ENCODE results near the gene MFSD12.

The MFSD12 gene

DNA sequence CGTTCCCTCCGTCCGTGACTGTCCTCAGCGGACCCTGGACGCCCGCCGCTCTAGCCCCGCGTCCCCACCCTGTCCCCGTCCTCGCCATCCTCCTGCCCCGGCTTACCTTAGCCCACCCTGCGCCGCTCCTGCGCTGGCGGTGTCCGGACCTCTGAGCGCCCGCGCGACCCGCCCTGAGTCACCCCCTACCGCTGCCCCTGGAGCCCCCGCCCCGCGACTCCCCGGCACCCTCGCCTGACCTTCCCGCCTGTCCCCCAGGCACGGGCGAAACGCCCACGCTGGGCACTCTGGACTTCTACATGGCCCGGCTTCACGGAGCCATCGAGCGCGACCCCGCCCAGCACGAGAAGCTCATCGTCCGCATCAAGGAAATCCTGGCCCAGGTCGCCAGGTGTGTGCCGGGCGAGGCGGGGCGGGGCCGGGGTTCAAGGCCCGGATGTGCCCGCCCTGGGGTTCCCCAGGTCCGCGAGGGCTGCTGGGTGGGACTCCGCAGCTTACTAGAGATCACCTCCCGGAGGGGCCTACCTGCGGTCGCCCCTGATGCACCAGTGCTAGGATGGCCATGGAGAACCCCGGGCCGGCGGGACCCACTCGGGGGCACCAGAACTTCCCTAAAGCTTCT lies 20.4 kb upstream of the MFSD12 start:
- TF ChIP-seq, protein P1, sequence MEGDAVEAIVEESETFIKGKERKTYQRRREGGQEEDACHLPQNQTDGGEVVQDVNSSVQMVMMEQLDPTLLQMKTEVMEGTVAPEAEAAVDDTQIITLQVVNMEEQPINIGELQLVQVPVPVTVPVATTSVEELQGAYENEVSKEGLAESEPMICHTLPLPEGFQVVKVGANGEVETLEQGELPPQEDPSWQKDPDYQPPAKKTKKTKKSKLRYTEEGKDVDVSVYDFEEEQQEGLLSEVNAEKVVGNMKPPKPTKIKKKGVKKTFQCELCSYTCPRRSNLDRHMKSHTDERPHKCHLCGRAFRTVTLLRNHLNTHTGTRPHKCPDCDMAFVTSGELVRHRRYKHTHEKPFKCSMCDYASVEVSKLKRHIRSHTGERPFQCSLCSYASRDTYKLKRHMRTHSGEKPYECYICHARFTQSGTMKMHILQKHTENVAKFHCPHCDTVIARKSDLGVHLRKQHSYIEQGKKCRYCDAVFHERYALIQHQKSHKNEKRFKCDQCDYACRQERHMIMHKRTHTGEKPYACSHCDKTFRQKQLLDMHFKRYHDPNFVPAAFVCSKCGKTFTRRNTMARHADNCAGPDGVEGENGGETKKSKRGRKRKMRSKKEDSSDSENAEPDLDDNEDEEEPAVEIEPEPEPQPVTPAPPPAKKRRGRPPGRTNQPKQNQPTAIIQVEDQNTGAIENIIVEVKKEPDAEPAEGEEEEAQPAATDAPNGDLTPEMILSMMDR (IDR thresholded peaks at IDR 0.05): no peak

GRCh38 chr19:3576696-3577443 lies 19.5 kb upstream of the MFSD12 start:
- TF ChIP-seq, protein P1 (IDR thresholded peaks at IDR 0.05): no peak

GRCh38 chr19:3575949-3576673 lies 18.7 kb upstream of the MFSD12 start:
- TF ChIP-seq, protein P1 (IDR thresholded peaks at IDR 0.05): no peak

GRCh38 chr19:3575260-3575741 lies 17.9 kb upstream of the MFSD12 start:
- TF ChIP-seq, protein P1 (IDR thresholded peaks at IDR 0.05): no peak

DNA sequence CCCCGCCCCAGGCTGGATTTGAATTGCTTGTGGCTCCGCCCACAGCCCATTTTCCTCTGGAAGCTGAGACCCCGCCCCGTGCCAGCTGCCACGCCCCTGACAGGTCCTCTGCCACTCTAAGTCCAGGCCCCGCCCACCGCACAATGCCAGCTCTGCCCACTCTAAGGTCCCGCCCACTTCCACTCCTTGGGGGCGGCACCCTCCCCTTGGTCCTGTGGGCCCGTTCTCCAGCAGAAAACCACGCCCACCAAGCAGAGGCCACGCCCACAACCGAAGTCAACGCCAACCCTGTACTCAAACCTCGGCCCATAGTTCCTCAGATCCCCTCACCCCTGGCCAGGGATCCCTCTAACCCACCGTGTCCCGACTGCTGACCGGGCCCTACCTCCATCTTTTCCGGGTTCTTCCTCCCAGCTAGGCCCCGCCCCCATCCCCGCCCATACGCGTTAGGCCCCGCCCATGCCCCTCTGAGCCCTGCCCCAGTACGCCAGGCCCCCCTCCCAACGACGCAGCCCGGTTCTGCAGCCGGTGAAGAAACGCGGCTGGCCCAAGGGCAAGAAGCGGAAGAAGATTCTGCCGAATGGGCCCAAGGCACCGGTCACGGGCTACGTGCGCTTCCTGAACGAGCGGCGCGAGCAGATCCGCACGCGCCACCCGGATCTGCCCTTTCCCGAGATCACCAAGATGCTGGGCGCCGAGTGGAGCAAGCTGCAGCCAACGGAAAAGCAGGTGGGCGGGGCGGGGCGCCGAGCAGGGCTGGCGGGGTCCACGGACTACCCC lies 16.7 kb upstream of the MFSD12 start:
- TF ChIP-seq, protein P1 (IDR thresholded peaks at IDR 0.05): no peak

GRCh38 chr19:3573162-3573857 lies 15.9 kb upstream of the MFSD12 start:
- TF ChIP-seq, protein P1 (IDR thresholded peaks at IDR 0.05): no peak

GRCh38 chr19:3572855-3573161 lies 15.4 kb upstream of the MFSD12 start, which contains the start of gene HMG20B:
HMG20B (plus strand) TSS chr19:3572944; CDS start chr19:3573310, 366 bp downstream.
- TF ChIP-seq, protein P1 (IDR thresholded peaks at IDR 0.05): no peak

Measured in LNCAP (cell line).